Forelimb muscle (tissue), 1 donor: ENCODE measurements around the gene TBC1D5. TPM values are rescaled to one million over a fixed set of nuclear protein-coding genes. Genes with fewer than 3 reads are reported as not detected.

Source experiments
- DNase-seq: peaks from one replicate; pipeline ENCODE4 v3.0.0-alpha.2; 2013; ENCODE audit warnings: low read depth
- polyA plus RNA-seq: library from polyadenylated mRNA; unstranded; fragments of 120-200 nt; gene quantifications from one replicate; pipeline ENCODE4 v1.2.1, GENCODE V29; 2013; ENCODE audit not compliant: insufficient read length

Gene TBC1D5
- polyA plus RNA-seq, 1 donor, result 23.4 TPM

DNA sequence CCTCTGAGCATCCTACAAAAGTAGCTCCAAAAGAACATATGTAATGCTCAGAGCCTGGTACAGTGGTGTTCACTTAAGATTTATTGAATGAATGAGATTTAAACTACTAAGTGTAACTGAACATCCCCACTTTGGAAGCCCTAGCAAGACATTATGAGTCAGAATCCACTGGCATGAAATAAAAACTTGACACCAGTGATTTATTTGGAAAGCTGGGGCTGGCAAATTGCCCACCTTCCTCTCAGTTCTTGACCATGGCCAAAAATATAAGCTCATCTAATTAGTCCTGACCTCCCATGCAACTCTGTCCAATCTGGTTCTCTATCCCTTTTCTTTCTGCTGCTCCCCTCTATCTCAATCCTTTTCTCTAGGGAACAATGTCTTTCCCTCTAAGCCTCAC is 439.7 kb downstream of the TBC1D5 start:
- DNase-seq, result no peak

DNA sequence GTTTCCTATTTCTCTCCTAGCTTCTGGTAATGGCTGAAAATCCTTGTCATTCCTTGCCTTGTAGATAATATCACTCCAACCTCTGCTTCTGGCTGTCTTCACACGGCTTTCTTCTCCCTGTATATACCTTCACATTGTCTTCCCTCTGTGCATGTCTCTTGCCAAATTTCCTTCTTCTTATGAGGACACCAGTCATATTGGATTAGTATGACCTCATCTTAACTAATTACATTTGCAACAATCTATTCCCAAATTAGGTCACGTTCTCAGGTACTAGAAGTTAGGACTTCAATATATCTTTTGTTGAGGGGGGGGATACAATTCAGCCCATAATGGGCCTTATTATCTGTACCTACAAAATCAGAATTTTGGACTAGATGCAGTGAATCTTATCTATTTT is 440.3 kb downstream of the TBC1D5 start:
- no peak for DNase-seq

DNA sequence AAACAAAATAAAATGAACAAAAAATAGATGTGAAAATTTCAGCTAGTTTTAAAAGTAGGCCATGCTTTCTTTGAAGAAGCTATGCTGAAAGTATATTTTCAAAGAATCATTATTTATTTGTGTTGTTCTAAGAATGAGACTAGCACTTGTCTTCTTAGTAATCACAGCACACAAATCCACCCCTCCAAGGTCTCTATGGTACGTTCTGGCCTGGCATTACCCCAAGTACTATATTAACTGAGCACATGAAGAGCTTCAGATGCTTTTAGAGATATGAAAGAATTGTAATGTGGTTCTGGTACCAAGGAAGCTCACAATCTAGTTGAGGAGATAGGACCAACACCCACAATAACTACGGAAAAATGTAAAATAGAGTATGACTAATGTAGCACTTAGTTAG is 441.2 kb downstream of the TBC1D5 start:
- DNase-seq, result no peak

DNA sequence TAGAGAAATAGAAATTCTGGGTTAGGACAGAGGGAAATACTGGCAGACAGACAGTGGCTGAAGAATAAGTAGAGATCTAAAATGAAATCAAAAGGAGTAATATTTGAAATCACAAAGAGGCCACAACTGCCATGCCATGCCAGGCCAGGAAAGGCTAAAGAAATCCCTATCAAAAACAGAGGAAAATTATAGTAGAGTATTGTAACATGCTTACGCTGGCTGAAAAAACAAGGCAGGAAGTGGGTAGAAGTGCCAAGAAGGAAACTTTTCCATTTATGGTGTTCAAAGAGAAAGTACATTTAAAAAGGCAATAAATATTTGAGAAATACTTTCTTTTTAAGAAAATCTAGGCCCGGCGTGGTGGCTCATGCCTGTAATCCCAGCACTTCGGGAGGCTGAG is 442.0 kb downstream of the TBC1D5 start:
- no peak for DNase-seq

DNA sequence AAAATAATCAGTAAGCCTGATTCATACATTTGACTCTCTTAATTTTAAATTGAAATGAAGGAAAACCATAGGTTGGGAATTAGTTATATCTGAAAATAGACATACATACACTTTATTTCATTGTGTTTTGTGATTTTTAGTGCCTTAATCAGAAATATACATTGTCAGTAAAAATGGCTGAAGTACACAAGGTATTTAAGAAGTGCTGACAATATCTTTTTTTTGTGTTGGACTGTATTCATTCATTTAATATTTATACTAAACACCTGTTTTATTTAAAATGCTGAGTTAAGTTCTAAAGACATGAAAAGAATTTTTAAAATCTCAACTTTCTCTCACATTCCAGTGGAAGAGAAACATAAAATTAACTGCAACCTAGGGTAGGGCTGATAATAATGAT is 444.4 kb downstream of the TBC1D5 start:
- no peak for DNase-seq

DNA sequence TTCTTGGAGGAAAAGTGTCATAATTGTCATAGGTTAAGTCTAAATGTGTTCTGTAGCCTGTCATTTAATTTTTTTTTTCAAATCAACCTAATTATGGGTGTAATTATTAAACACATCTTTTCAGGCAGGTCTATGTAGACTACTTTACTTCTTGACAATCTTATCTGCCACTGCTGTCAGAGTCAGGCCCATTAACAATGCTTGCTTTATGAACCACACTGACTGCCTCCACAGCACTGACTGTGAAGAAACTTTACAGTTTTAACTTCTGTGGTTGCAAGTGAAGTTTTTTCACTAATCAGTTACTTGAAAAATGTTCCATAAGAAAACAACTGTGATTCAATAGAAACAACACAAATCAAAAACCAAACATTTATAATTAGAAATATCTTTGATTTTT is 449.9 kb downstream of the TBC1D5 start:
- no peak for DNase-seq

DNA sequence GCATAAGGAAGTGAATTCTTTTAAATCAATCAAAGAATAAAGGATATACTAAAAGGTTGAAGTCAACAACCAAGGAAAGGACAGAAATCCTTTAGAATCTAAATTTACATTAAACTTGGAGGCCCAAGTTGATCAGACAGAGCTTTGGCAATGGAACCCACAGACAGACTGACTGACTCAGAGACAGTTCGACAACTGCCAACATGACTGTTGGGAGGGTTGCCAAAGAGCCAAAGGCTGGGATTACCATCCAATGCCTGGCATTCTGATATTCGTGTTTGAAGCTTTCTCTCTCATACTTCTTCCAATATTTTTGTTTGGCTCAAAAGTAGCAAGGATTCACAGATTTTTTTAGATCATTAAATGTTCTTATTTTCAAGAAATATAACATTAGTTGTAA is 451.5 kb downstream of the TBC1D5 start:
- DNase-seq, result no peak

DNA sequence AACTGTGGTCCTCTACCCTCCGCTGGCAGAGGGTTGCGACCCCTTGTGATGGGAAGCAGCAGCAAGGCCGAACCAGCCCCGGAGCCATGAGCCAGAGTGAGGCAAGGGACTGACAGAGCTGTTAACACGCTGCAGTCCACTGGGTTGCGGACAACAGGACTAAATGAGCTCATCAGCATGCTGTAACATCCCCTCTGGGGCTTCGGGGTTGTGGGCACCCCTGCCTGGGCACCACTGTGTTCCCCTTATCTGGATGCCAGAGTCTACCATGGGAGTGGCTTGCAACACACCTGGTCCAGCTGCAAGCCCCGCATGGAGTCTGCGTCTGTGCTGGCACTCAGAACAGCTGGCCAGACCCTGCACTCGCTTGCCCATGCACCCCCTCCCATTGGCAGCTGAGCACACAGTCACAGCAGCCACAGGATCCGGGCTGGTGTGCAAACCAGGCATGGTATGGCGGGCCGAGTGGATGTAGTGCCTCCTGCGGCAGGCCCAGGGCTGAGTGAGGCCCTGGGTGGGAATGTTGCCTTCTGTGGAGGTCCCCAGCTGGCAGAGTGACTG is 453.5 kb downstream of the TBC1D5 start:
- no peak for DNase-seq

DNA sequence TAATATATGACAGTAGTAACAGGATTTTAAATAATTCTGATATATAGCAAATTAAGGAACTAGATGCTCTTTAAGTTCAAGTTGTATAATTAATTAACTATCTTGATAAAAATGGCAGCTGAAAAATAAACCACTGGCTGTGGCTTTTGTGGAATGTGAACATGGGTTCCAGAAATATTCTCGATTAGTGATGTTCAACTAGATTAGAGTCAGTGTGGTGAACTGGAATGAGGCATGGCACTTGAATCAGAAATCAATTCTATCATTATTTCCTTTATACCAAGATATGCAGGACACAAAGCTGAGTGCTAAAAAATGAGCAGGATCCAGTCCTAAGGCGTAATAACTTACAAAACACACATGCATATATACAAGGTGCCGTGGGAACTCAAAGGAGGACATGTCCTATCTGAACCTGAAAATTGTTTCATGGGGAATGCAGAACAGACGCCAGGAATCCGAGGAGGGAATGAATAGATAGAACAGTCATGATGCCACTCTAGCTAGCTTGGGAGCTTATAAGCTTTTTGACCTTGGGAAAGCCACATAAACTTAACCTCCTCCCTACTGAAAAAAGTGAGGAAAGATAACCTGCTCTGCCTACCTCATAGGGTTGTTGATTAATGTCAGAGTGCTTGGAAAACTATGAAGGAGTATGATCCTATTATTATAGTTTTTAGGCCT is 455.3 kb downstream of the TBC1D5 start:
- no peak for DNase-seq

DNA sequence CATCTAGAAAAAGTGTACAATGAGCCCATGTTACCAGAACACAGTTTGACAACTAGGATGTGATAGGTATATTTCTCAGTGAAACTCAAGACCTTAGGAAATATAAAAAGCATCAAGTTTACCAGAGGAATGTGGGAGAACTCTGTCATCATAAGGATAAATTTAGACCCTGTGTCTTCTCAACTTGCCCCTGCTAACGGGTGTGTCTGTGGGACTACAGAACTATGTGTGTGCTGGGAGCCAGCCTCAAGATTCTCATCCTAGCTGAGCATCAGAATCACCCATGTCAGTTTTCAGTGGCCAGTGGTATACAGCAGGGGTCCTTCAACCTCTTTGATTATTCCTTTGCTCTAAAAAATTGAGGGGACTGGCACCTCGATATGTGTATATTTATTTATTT is 464.4 kb downstream of the TBC1D5 start:
- DNase-seq, result no peak

DNA sequence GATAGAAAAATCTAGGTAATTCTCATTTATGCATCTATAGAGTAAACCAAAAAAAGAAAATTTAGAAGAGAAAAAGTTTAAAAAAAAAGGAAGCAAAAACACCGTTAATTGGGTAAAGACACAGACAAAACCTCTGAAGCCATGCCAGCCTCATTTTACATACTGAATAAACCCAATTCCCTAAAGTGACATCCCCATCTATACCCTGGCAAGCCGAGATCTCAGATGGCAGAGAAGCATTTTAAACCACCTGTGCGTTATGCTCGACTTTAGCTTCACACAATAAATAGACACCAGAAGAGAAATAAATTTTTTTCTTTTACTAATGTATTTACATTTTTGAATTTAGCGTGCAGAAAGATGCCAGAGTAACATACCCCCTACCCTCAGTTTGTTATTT is 475.6 kb downstream of the TBC1D5 start:
- no peak for DNase-seq

DNA sequence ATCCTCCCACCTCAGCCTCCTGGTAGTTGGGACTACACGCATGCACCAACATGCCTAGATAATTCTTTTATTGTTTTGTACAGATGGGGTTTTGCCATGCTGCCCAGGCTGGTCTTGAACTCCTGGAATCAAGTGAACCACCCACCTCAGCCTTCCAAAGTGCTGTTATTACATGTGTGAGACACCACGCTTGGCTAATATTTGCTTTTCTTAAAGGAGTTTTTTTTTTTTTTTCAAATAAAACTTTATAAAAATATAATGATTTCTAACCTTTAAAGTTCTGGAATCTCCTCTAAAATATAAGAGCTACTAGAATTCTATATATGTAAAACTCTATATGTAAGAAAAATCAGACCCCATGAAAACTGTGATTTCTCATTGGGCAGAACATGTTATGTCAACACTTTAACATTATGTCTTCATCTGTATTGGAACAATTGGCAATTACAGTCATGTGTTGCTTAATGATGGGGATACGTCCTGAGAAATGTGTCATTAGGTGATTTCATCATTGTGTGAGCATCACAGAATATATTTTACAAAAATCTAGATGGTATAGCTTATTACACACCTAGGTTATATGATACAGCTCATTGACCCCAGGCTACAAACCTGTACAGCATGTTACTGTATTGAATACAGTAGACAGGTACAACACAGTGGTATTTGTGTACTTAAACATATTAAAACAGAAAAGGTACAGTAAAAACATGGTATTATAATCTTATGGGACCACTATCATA is 480.6 kb downstream of the TBC1D5 start:
- DNase-seq, result no peak

DNA sequence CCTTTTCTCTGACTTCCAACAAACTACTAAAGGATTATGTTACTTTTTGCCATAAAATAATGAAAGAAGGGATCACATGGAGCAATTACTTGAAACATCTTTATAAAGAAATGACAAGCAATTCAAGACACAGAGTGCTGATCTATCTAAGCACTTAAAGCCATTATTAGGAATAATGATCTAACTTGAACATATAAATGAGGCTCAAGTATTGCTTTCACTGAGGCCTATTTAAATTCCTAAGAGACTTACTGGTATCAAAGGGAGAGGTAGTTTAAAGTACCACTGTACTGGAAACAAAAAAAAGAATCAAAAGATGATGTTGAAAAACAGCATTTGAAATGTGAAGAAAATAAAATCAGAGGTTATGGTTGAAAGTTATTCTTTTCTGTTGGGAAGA is 482.2 kb downstream of the TBC1D5 start:
- DNase-seq, result no peak

DNA sequence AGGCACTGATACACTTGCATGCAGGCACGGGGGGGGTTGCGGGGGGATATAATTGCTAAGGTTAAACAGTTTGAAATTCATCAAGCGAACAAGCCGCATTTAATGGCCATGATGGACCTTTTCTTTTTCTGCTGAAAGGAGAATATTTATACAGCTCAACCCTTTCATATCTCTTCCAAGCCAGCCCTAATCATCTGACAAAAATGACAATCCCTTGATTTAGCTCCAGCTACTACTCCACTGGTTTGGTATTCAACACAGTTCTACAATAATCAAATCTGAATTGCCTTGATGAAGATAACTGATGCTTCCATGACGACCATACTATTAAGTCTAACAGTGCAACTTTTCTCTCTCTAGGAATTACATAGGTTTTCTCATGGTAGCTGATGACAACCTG is 482.7 kb downstream of the TBC1D5 start:
- DNase-seq, result no peak

DNA sequence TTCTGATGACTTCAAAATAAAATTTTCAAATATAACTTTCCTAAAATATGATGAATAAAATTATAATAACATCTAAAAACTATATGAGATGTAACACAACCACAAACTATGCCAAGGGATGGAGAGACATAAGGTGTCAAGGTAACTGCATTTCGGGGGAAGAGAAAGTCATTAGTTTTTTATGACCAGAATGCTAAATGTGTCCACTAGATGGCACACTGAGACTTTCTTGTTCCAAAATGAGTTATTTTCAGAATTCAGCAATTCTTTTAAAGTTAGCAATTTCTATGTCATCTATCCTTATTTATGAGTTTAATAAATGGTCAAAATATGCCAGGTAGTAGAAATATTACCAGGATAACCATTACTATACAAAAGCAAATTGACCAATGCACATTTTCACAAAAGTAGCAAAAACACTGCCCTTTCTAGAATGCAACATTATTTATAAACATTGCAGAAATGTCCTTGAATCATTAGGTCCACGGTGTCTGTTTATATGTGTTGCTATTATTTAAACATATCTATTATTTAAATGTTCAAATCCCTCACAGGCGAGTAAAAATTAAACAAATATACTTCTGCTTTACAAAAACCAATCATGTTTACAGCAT is 483.5 kb downstream of the TBC1D5 start:
- peak; percentile 13 for DNase-seq

DNA sequence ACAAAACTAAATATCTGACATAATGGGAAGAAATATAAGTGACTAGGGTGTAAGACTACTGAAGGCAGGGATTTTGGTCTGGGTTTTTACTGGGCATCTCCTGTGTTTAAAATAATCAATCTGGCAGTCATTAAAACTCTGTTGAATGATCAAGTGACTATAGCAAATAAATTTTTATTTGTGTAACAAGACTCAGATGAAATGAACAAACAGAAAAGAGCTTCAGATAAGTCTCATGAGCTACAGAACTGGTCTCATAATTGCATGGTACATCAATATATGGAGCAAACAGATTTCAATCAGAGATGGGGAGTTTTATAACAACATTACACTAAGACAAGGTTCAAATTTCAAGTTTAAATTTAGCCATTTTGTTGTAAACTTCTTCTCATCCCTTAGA is 485.2 kb downstream of the TBC1D5 start:
- no peak for DNase-seq

DNA sequence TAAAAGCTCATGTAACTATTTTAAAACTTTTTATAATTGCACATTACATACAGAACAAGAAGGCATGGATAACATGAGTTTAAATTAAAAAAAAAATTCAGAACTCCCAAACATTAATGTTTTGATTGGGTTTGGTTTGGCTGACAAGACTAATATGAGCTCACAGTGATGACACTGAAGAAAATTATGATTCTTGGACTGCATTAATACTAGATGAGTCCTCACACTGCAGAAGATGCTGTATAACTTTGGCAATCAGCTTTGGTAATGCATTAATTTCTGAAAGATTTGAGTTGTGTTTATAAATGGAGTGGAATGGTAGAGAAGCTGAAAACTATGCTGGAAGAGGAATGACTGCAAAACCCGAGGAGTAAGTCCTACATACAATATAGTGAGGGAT is 498.8 kb downstream of the TBC1D5 start:
- no peak for DNase-seq

DNA sequence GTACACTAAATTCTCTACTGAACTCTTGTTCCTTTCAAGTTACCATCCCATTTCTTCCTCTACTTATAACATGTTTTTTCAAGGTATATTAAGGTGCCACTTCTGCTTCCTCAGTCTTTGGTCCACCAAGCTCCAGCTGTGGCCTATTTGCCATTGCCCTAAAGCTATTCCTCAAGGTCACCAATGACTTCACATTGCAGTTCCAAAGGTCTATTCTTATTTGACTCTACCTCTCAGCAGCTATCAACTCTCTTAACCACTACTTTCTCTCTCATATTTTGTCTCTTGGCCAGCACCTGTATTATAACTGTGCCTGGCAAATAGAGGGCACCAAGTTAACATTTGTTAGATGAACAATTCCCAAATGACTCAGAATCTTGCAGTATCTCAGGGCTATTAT is 503.0 kb downstream of the TBC1D5 start:
- DNase-seq, result no peak

DNA sequence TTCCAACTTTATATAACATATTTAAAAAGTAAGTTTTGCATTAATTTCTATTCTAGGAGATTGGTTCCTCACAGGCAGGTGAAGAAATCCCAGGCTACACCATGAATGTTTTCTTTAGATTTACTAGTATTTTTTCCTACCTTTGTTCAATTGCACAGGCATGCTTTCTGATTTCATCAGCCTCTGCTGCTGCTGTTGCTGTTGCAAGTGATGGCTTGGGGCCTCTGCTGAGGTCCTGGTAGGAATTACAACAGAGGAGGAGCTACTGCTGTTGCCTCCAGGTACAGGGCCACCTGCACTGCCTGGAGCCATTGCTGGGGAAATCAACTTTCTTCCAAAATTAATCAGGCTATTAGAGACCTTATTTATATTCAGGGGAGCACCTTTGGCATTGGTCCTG is 504.4 kb downstream of the TBC1D5 start:
- DNase-seq, result no peak

DNA sequence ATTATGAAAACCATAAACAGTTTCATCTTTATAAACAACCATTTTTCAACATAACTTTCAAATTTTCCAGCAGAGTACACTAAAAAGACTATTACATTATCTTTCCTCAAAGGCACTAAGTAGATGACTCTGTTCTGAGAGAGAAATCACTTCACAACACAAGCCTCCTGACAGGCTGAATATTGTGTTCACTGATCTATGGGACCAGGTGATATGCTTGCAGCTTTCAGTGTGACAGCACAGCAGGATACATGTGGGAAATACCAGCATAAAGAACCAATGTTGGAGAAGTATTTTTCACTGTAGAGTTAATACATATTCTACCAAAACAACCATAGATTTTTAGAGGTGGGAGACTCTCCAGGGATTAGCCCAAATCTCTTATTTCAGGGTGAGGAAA is 507.1 kb downstream of the TBC1D5 start:
- DNase-seq, result no peak

DNA sequence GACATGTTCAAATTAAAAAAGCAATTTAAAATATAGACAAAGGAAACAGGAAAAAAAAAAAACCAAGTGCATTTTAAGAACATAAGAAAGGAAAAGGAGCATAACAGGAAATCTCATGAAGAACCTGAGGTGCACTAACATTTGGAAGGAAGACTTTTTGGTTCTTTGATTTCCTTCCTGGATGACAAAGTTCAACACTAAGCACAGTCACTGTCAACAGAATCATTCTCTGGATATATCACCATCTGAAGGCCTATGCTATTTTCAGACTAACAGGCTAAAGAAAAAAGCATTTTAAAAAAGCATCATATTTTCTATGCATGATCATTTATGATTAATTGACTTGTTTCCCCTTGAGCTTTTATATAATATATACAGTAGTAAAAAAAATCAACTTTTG is 508.0 kb downstream of the TBC1D5 start:
- DNase-seq, result no peak

DNA sequence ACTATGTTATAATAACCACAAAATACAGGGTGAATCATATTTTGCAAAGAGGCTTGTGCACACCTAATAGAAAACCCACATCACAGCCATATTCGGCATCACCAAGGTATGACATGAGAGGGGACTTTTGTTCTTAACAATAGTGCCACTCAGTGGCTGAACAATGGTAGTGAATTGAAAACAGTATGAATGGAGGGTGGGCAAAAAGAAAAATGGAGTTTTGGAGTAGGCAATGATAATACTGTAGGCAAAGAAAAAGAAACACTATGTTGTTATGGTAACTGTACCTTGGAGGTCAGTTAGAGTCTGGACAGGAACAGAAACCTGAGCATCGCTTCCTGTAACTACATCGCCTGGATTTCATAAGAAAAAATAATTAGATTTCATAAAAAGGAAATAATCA is 509.0 kb downstream of the TBC1D5 start:
- peak; percentile 25 for DNase-seq

DNA sequence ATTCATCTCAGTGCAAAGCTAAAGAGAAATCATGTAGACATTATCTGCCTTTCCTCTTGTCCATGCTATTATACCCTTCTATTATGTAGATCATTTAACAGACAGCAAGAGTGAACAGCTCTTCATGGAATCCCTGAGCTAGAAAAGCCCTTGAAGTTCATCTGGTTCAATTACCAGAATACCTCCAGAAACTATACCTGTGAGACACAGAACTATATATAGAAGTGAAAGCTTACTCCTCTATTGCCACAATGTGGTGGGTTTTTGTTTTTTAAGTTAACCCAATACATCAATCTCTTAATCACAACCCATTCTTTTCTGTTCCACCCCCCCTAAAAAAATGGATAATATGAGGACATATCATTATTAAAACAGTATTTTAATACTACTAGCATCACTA is 510.0 kb downstream of the TBC1D5 start:
- DNase-seq, result no peak
